GM23338 (cell line): Measurements from ENCODE around the gene STEAP2. TPM values are rescaled to one million over a fixed set of nuclear protein-coding genes. Genes with fewer than 3 reads are reported as not detected.

Experiments used
- CTCF ChIP-seq, 2 experiments: fragments of 200-600 bp in 1 of 2; sonication (generic) in 1 of 2; conservative IDR thresholded peaks; 2 replicates each; pipeline versions ENCODE4 v1.5.1 to v1.6.1; 2016 to 2017; ENCODE audit warnings: antibody characterized with exemption in 2 of 2, low read depth in 2 of 2, mild to moderate bottlenecking in 2 of 2, moderate library complexity in 1 of 2
- EZH2phosphoT487 ChIP-seq: fragments of 200-600 bp; sonication (generic); IDR thresholded peaks from one replicate; pipeline ENCODE4 v1.8.1; 2018; ENCODE audit warnings: antibody characterized with exemption; ENCODE audit not compliant: unreplicated experiment
- JUNB ChIP-seq: IDR thresholded peaks from one replicate; pipeline ENCODE4 v1.6.1; 2016; ENCODE audit warnings: antibody characterized with exemption; ENCODE audit not compliant: unreplicated experiment
- POLR2AphosphoS5 ChIP-seq: IDR thresholded peaks from 2 replicates; pipeline ENCODE4 v1.6.1; 2016; ENCODE audit warnings: antibody characterized with exemption, low read depth
- STAT1 ChIP-seq: IDR thresholded peaks from one replicate; pipeline ENCODE4 v1.6.1; 2016; ENCODE audit warnings: antibody characterized with exemption; ENCODE audit not compliant: unreplicated experiment
- ZNF114 ChIP-seq: fragments of 250-450 bp; sonication (Bioruptor Pico); IDR thresholded peaks from 2 replicates; pipeline ENCODE4 v1.5.0; 2020; ENCODE audit warnings: mild to moderate bottlenecking, moderate library complexity
- ZNF462 ChIP-seq: fragments of 250-450 bp; sonication (Bioruptor Pico); IDR thresholded peaks from 2 replicates; pipeline ENCODE4 v1.5.0; 2020; ENCODE audit warnings: mild to moderate bottlenecking, moderate library complexity
- polyA plus RNA-seq: library from polyadenylated mRNA; unstranded; fragments of >200 nt; fragmentation: Nextera tagmentation; extraction: Ambion mirVana; gene quantifications from 2 replicates; pipeline ENCODE4 v1.2.1, GENCODE V29; 2016
- total RNA-seq: library from RNA; depleted of rRNA; stranded (reverse); fragments of >200 nt; shearing (Covaris generic); gene quantifications from 2 replicates; pipeline ENCODE4 v1.2.3, GENCODE V29; 2014

The STEAP2 gene
- total and polyA plus RNA-seq, 2 experiments from 2014 or later: 13.1 to 22.0 TPM

GRCh38 chr7:90222811-90223725 is 11.5 kb downstream of the STEAP2 start (continued):
- no peak for TF ChIP-seq ZNF462 (CRISPR knock-in tag)
- no peak for TF ChIP-seq POLR2AphosphoS5
- TF ChIP-seq EZH2phosphoT487: no peak
- no peak for TF ChIP-seq JUNB
- no peak for TF ChIP-seq STAT1
- TF ChIP-seq ZNF114 (CRISPR knock-in tag): no peak
- no peak for TF ChIP-seq CTCF (conservative IDR thresholded peaks at IDR 0.05; ENCODE audit: low read depth in 2 of 2)
